ENCODE results near the gene SAC3D1.

- TF ChIP-seq CTCF (IDR thresholded peaks at IDR 0.05), result no peak
- no peak for TF ChIP-seq POLR2A (IDR thresholded peaks at IDR 0.05)
Observed at GRCh38 chr11:65036931-65037330, 4.1 kb upstream of the SAC3D1 start.
